Measurements from ENCODE around the gene DCXR. TPM values are rescaled to one million over a fixed set of nuclear protein-coding genes. Genes with fewer than 3 reads are reported as not detected.

Gene DCXR
- total and polyA plus RNA-seq, 2 experiments from 2014 or later, result 86.9 to 137 TPM

DNA sequence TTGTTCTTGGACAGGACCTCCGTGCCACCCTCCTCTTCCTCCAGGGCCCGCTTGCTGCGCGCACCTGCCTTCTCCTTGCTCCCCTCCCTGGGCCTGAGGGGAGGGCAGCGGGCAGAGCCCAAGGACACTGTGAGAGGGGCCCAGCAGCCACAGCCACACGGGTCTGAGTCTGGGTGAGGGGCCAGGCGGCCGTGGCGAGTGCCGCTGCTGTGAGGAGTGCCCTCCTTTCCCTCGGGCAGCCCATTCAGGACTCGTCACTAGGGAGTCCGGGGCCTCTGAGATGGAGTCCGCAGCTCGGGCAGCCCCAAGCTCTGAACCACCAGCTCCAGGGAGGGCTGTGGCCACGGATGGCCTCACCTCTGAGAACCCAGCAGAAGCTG is 22.5 kb upstream of the DCXR start:
- Histone ChIP-seq H3K9me2 (ENCODE audit: insufficient read depth) (no peaks in the 10 kb centered on the region), H3K27me3 (ENCODE audit: insufficient read depth) (no peaks in the 10 kb centered on the region), H3K4me1 (ENCODE audit: insufficient read depth) (no peaks in the 10 kb centered on the region), H4K20me1 (replicated peaks; ENCODE audit: insufficient read depth) (no peaks in the 10 kb centered on the region), H3F3A (replicated peaks; ENCODE audit: low read depth) (peaks cover 3% of the 10 kb centered on the region; the same call in 1 of the 2 replicates), H2AFZ (no peak overlapping the region), H3K4me3 (no peak overlapping the region), H3K27ac (ENCODE audit: low read depth) (no peak overlapping the region), H3K79me2 (replicated peaks; ENCODE audit: insufficient read depth) (no peaks in the 10 kb centered on the region), H3K4me2 (no peak overlapping the region), H3K36me3 (ENCODE audit: insufficient read depth) (peaks cover 4% of the 10 kb centered on the region; the same call in 1 of the 2 replicates)
- no peak; the same call in 1 of the 2 replicates for TF ChIP-seq POLR2AphosphoS5 (IDR thresholded peaks at IDR 0.05; ENCODE audit: low read depth)
- TF ChIP-seq, protein P1, sequence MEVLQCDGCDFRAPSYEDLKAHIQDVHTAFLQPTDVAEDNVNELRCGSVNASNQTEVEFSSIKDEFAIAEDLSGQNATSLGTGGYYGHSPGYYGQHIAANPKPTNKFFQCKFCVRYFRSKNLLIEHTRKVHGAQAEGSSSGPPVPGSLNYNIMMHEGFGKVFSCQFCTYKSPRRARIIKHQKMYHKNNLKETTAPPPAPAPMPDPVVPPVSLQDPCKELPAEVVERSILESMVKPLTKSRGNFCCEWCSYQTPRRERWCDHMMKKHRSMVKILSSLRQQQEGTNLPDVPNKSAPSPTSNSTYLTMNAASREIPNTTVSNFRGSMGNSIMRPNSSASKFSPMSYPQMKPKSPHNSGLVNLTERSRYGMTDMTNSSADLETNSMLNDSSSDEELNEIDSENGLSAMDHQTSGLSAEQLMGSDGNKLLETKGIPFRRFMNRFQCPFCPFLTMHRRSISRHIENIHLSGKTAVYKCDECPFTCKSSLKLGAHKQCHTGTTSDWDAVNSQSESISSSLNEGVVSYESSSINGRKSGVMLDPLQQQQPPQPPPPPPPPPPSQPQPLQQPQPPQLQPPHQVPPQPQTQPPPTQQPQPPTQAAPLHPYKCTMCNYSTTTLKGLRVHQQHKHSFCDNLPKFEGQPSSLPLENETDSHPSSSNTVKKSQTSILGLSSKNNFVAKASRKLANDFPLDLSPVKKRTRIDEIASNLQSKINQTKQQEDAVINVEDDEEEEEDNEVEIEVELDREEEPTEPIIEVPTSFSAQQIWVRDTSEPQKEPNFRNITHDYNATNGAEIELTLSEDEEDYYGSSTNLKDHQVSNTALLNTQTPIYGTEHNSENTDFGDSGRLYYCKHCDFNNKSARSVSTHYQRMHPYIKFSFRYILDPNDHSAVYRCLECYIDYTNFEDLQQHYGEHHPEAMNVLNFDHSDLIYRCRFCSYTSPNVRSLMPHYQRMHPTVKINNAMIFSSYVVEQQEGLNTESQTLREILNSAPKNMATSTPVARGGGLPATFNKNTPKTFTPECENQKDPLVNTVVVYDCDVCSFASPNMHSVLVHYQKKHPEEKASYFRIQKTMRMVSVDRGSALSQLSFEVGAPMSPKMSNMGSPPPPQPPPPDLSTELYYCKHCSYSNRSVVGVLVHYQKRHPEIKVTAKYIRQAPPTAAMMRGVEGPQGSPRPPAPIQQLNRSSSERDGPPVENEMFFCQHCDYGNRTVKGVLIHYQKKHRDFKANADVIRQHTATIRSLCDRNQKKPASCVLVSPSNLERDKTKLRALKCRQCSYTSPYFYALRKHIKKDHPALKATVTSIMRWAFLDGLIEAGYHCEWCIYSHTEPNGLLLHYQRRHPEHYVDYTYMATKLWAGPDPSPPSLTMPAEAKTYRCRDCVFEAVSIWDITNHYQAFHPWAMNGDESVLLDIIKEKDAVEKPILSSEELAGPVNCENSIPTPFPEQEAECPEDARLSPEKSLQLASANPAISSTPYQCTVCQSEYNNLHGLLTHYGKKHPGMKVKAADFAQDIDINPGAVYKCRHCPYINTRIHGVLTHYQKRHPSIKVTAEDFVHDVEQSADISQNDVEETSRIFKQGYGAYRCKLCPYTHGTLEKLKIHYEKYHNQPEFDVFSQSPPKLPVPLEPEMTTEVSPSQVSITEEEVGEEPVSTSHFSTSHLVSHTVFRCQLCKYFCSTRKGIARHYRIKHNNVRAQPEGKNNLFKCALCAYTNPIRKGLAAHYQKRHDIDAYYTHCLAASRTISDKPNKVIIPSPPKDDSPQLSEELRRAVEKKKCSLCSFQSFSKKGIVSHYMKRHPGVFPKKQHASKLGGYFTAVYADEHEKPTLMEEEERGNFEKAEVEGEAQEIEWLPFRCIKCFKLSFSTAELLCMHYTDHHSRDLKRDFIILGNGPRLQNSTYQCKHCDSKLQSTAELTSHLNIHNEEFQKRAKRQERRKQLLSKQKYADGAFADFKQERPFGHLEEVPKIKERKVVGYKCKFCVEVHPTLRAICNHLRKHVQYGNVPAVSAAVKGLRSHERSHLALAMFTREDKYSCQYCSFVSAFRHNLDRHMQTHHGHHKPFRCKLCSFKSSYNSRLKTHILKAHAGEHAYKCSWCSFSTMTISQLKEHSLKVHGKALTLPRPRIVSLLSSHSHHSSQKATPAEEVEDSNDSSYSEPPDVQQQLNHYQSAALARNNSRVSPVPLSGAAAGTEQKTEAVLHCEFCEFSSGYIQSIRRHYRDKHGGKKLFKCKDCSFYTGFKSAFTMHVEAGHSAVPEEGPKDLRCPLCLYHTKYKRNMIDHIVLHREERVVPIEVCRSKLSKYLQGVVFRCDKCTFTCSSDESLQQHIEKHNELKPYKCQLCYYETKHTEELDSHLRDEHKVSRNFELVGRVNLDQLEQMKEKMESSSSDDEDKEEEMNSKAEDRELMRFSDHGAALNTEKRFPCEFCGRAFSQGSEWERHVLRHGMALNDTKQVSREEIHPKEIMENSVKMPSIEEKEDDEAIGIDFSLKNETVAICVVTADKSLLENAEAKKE (CRISPR knock-in tag; IDR thresholded peaks at IDR 0.05), result no peak
- no peak for TF ChIP-seq ZNF331 (CRISPR knock-in tag; IDR thresholded peaks at IDR 0.05; ENCODE audit: low read depth)
- TF ChIP-seq, protein P2, sequence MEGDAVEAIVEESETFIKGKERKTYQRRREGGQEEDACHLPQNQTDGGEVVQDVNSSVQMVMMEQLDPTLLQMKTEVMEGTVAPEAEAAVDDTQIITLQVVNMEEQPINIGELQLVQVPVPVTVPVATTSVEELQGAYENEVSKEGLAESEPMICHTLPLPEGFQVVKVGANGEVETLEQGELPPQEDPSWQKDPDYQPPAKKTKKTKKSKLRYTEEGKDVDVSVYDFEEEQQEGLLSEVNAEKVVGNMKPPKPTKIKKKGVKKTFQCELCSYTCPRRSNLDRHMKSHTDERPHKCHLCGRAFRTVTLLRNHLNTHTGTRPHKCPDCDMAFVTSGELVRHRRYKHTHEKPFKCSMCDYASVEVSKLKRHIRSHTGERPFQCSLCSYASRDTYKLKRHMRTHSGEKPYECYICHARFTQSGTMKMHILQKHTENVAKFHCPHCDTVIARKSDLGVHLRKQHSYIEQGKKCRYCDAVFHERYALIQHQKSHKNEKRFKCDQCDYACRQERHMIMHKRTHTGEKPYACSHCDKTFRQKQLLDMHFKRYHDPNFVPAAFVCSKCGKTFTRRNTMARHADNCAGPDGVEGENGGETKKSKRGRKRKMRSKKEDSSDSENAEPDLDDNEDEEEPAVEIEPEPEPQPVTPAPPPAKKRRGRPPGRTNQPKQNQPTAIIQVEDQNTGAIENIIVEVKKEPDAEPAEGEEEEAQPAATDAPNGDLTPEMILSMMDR (conservative IDR thresholded peaks at IDR 0.05; ENCODE audit: low read depth in 2 of 2), result no peak
- TF ChIP-seq EZH2 (IDR thresholded peaks at IDR 0.05; ENCODE audit: low read depth, unreplicated experiment), result no peak
- TF ChIP-seq ZNF114 (CRISPR knock-in tag; IDR thresholded peaks at IDR 0.05), result no peak
- TF ChIP-seq, protein P3, sequence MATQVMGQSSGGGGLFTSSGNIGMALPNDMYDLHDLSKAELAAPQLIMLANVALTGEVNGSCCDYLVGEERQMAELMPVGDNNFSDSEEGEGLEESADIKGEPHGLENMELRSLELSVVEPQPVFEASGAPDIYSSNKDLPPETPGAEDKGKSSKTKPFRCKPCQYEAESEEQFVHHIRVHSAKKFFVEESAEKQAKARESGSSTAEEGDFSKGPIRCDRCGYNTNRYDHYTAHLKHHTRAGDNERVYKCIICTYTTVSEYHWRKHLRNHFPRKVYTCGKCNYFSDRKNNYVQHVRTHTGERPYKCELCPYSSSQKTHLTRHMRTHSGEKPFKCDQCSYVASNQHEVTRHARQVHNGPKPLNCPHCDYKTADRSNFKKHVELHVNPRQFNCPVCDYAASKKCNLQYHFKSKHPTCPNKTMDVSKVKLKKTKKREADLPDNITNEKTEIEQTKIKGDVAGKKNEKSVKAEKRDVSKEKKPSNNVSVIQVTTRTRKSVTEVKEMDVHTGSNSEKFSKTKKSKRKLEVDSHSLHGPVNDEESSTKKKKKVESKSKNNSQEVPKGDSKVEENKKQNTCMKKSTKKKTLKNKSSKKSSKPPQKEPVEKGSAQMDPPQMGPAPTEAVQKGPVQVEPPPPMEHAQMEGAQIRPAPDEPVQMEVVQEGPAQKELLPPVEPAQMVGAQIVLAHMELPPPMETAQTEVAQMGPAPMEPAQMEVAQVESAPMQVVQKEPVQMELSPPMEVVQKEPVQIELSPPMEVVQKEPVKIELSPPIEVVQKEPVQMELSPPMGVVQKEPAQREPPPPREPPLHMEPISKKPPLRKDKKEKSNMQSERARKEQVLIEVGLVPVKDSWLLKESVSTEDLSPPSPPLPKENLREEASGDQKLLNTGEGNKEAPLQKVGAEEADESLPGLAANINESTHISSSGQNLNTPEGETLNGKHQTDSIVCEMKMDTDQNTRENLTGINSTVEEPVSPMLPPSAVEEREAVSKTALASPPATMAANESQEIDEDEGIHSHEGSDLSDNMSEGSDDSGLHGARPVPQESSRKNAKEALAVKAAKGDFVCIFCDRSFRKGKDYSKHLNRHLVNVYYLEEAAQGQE (IDR thresholded peaks at IDR 0.05; ENCODE audit: unreplicated experiment), result no peak
- no peak for TF ChIP-seq STAT1 (IDR thresholded peaks at IDR 0.05; ENCODE audit: unreplicated experiment)
- TF ChIP-seq CREB1 (CRISPR knock-in tag; IDR thresholded peaks at IDR 0.05; ENCODE audit: low read depth), result no peak
- no peak for TF ChIP-seq NANOG (IDR thresholded peaks at IDR 0.05; ENCODE audit: borderline replicate concordance)
- TF ChIP-seq, protein P4, sequence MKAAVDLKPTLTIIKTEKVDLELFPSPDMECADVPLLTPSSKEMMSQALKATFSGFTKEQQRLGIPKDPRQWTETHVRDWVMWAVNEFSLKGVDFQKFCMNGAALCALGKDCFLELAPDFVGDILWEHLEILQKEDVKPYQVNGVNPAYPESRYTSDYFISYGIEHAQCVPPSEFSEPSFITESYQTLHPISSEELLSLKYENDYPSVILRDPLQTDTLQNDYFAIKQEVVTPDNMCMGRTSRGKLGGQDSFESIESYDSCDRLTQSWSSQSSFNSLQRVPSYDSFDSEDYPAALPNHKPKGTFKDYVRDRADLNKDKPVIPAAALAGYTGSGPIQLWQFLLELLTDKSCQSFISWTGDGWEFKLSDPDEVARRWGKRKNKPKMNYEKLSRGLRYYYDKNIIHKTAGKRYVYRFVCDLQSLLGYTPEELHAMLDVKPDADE (IDR thresholded peaks at IDR 0.05), result no peak
- no peak for TF ChIP-seq EZH2phosphoT487 (IDR thresholded peaks at IDR 0.05; ENCODE audit: unreplicated experiment)
- TF ChIP-seq JUNB (IDR thresholded peaks at IDR 0.05; ENCODE audit: unreplicated experiment), result no peak
- DNase-seq (ENCODE audit: low spot score) (no peak), ATAC-seq (no peak)
- H3K4me3 Mint-ChIP-seq, result no peak overlapping the region
- H3K9me3 Mint-ChIP-seq, result no peaks in the 10 kb centered on the region
- H3K27ac Mint-ChIP-seq, result no peak overlapping the region
- H3K27me3 Mint-ChIP-seq (ENCODE audit: insufficient read depth, low read depth, poor library complexity), result peaks cover 9% of the 10 kb centered on the region
- no peaks in the 10 kb centered on the region for H3K4me1 Mint-ChIP-seq
- H3K36me3 Mint-ChIP-seq (ENCODE audit: low read depth), result peaks cover 19% of the 10 kb centered on the region

Measured in GM23338 (cell line).